ENCODE data around the gene MPPE1. TPM values are rescaled to one million over a fixed set of nuclear protein-coding genes. Genes with fewer than 3 reads are reported as not detected.
"Not testable (repeated sequence)": the region's sequence is repeated elsewhere in the genome, so short reads cannot be mapped to it uniquely, and the experiment has no call there.

The MPPE1 gene
- total and polyA plus RNA-seq, 9 of the 15 experiments (the other 6 are each of a cell fraction or from before 2014, with no cell fraction given) = 10.7 to 19.5 (median 13.3) TPM

- H3K27ac ChIP-seq (ENCODE audit: extremely low read depth, low read depth, low read length); H3K36me3 ChIP-seq (ENCODE audit: control insufficient read depth, insufficient read depth, low read length); H3K4me1 ChIP-seq (replicated peaks in 1 of 2; ENCODE audit: control insufficient read depth in 2 of 2, insufficient read depth in 2 of 2, low read length in 2 of 2); H3K9me3 ChIP-seq (replicated peaks; ENCODE audit: control insufficient read depth, insufficient read depth, low read depth, low read length); FAIRE-seq; BruUV-seq (replicated peaks); H4K20me1 ChIP-seq (replicated peaks; ENCODE audit: control insufficient read depth, insufficient read depth, low read length); H3K4me2 ChIP-seq (ENCODE audit: insufficient read depth, low read length); CTCF ChIA-PET (ENCODE audit: low intra/inter-chr PET ratio); H3K27me3 ChIP-seq (ENCODE audit: control insufficient read depth in 2 of 2, insufficient read depth in 2 of 2, low read length in 2 of 2); DNase-seq (ENCODE audit: extremely low read depth in 1 of 4, low spot score in 3 of 4); H3K4me3 ChIP-seq; H3K79me2 ChIP-seq (ENCODE audit: control insufficient read depth, insufficient read depth, low read length); POLR2A ChIA-PET; ATAC-seq; H3K9ac ChIP-seq (ENCODE audit: insufficient read depth in 1 of 2, low read depth in 2 of 2, low read length in 2 of 2); H3K9me1 ChIP-seq (ENCODE audit: control insufficient read depth, insufficient read depth, low read length); intact Hi-C loops (cut with micrococcal nuclease); H2AFZ ChIP-seq (ENCODE audit: low read depth, low read length): not testable (repeated sequence)
- in situ Hi-C loops (cut with MboI) = loop anchor here (5.0 kb wide), 1 partner anchor 1322 kb away; no protein-coding TSS in a partner anchor
- WGBS (ENCODE audit: insufficient coverage, low coverage, missing lambda C conversion rate) = 67% methylated on average over 4 of the region's 5 CpGs
- 0 out of 2 replicates have a peak, but pooled peaks have one; percentile 18 for TF ChIP-seq CEBPB (tag; IDR thresholded peaks at IDR 0.05)
Measured at GRCh38 chr18:11919522-11919921, 11.4 kb upstream of the MPPE1 start.

GRCh38 chr18:11916880-11917279 is 8.8 kb upstream of the MPPE1 start:
- H3K36me3 ChIP-seq (ENCODE audit: control insufficient read depth, insufficient read depth, low read length); intact Hi-C loops (cut with micrococcal nuclease); H4K20me1 ChIP-seq (replicated peaks; ENCODE audit: control insufficient read depth, insufficient read depth, low read length); BruUV-seq (replicated peaks); H3K4me1 ChIP-seq (replicated peaks in 1 of 2; ENCODE audit: control insufficient read depth in 2 of 2, insufficient read depth in 2 of 2, low read length in 2 of 2); H3K27ac ChIP-seq (ENCODE audit: extremely low read depth, low read depth, low read length); H3K9me1 ChIP-seq (ENCODE audit: control insufficient read depth, insufficient read depth, low read length); H3K9me3 ChIP-seq (replicated peaks; ENCODE audit: control insufficient read depth, insufficient read depth, low read depth, low read length); H3K9ac ChIP-seq (ENCODE audit: insufficient read depth in 1 of 2, low read depth in 2 of 2, low read length in 2 of 2); POLR2A ChIA-PET; H3K4me2 ChIP-seq (ENCODE audit: insufficient read depth, low read length); H3K79me2 ChIP-seq (ENCODE audit: control insufficient read depth, insufficient read depth, low read length); H2AFZ ChIP-seq (ENCODE audit: low read depth, low read length); CTCF ChIA-PET (ENCODE audit: low intra/inter-chr PET ratio); H3K27me3 ChIP-seq (ENCODE audit: control insufficient read depth in 2 of 2, insufficient read depth in 2 of 2, low read length in 2 of 2); H3K4me3 ChIP-seq: not testable (repeated sequence)
- WGBS (ENCODE audit: insufficient coverage, low coverage, missing lambda C conversion rate) = 8% methylated on average over 3 of the region's 4 CpGs
- FAIRE-seq = peak; percentile 96
- in situ Hi-C loops (cut with MboI) = loop anchor here (5.0 kb wide), 1 partner anchor 1320 kb away; no protein-coding TSS in a partner anchor
- TF ChIP-seq MEF2A (IDR thresholded peaks at IDR 0.05; ENCODE audit: control insufficient read depth, low read depth, low read length) (peak; percentile 85), DPF2 (IDR thresholded peaks at IDR 0.05) (0 out of 2 replicates have a peak, but pooled peaks have one; percentile 34), CTBP1 (IDR thresholded peaks at IDR 0.05; ENCODE audit: borderline replicate concordance) (peak; percentile 28; the same call in 1 of the 2 replicates), CEBPB (tag; IDR thresholded peaks at IDR 0.05) (0 out of 2 replicates have a peak, but pooled peaks have one; percentile 12), ARID1B (IDR thresholded peaks at IDR 0.05) (0 out of 2 replicates have a peak, but pooled peaks have one; percentile 9), MEF2D (tag; conservative IDR thresholded peaks at IDR 0.05; ENCODE audit: low read depth) (peak; percentile 95), C11orf30 (IDR thresholded peaks at IDR 0.05; ENCODE audit: low read depth) (0 out of 2 replicates have a peak, but pooled peaks have one; percentile 22)
- peak; percentile 74 for ATAC-seq
- peak in 1 of 4 experiments; percentile 37 for DNase-seq (ENCODE audit: extremely low read depth in 1 of 4, low spot score in 3 of 4)
